SK-N-SH (cell line): ENCODE results near the gene TAF1L. TPM values are rescaled to one million over a fixed set of nuclear protein-coding genes. Genes with fewer than 3 reads are reported as not detected.

ENCODE experiments used
- CTCF ChIA-PET: fragments of 300-600, 350-600 bp; formaldehyde crosslinking; extraction: SDS; loops from one replicate; lab custom pipeline; 2021; lab: Yijun Ruan, JAX
- POLR2A ChIA-PET: fragments of 350-600 bp; sonication (Branson Sonifier 250); formaldehyde crosslinking; extraction: SDS; loops from one replicate; lab custom pipeline; 2020; ENCODE audit warnings: antibody characterized with exemption, inconsistent platforms; lab: Yijun Ruan, JAX
- DNase-seq: peaks from one replicate; pipeline ENCODE4 v3.0.0; 2012
- H2AFZ ChIP-seq: fragments of 200-600 bp; sonication (generic); 2 replicates; pipeline ENCODE4 v1.8.1; 2016; ENCODE audit warnings: antibody characterized with exemption, mild to moderate bottlenecking, low read depth
- H3F3A ChIP-seq: fragments of 200-600 bp; sonication (generic); replicated peaks from 2 replicates; pipeline ENCODE3; 2016; ENCODE audit warnings: antibody characterized with exemption, mild to moderate bottlenecking; ENCODE audit not compliant: insufficient read depth
- H3K27ac ChIP-seq, 2 experiments: fragments of 200-500 bp in 1 of 2; fragments of 200-600 bp in 1 of 2; sonication (Bioruptor generic) in 1 of 2; sonication (generic), shearing (Covaris generic) in 1 of 2; 2 replicates each; pipeline versions ENCODE4 v1.5.1 to v1.6.1; 2014 to 2016; ENCODE audit warnings: low read depth in 2 of 2, inconsistent platforms in 1 of 2, low read length in 1 of 2, mild to moderate bottlenecking in 1 of 2, mixed read lengths in 1 of 2
- H3K27me3 ChIP-seq: fragments of 200-600 bp; sonication (generic), shearing (Covaris generic); 2 replicates; pipeline ENCODE4 v1.6.1; 2016; ENCODE audit warnings: mixed run types; ENCODE audit not compliant: insufficient read depth
- H3K36me3 ChIP-seq, 2 experiments: fragments of 200-500 bp in 1 of 2; fragments of 200-600 bp in 1 of 2; sonication (Bioruptor generic) in 1 of 2; sonication (generic) in 1 of 2; replicated peaks in 1 of 2; 2 replicates each; pipeline versions ENCODE3 to v1.5.1; 2014 to 2016; ENCODE audit warnings: low read length in 1 of 2, mild to moderate bottlenecking in 1 of 2; ENCODE audit not compliant: insufficient read depth in 2 of 2, control insufficient read depth in 1 of 2
- H3K4me1 ChIP-seq, 2 experiments: fragments of 200-500 bp in 1 of 2; fragments of 200-600 bp in 1 of 2; sonication (Bioruptor generic) in 1 of 2; sonication (generic), shearing (Covaris generic) in 1 of 2; 2 replicates each; pipeline versions ENCODE4 v1.5.1 to v1.6.1; 2014 to 2016; ENCODE audit warnings: low read depth in 1 of 2, low read length in 1 of 2, mixed run types in 1 of 2; ENCODE audit not compliant: insufficient read depth in 2 of 2, control insufficient read depth in 1 of 2
- H3K4me2 ChIP-seq: fragments of 200-600 bp; sonication (generic), shearing (Covaris generic); 2 replicates; pipeline ENCODE4 v1.6.1; 2017; ENCODE audit warnings: mixed run types
- H3K4me3 ChIP-seq, 2 experiments: fragments of 200-500 bp in 1 of 2; fragments of 200-600 bp in 1 of 2; sonication (Bioruptor generic) in 1 of 2; sonication (generic), shearing (Covaris generic) in 1 of 2; 2 replicates each; pipeline versions ENCODE4 v1.5.1 to v1.8.1; 2014 to 2016; ENCODE audit warnings: low read depth in 2 of 2, inconsistent platforms in 1 of 2, low read length in 1 of 2, mild to moderate bottlenecking in 1 of 2, mixed read lengths in 1 of 2, moderate library complexity in 1 of 2
- H3K79me2 ChIP-seq: fragments of 200-600 bp; sonication (generic); 2 replicates; pipeline ENCODE4 v1.8.1; 2017; ENCODE audit warnings: mild to moderate bottlenecking; ENCODE audit not compliant: insufficient read depth
- H3K9ac ChIP-seq: fragments of 200-600 bp; sonication (generic); 2 replicates; pipeline ENCODE4 v1.6.1; 2017; ENCODE audit warnings: mixed run types
- H3K9me2 ChIP-seq: fragments of 200-600 bp; sonication (generic); 2 replicates; pipeline ENCODE4 v1.6.1; 2017; ENCODE audit warnings: mixed run types
- H3K9me3 ChIP-seq: fragments of 200-600 bp; sonication (generic); 2 replicates; pipeline ENCODE4 v1.6.1; 2017; ENCODE audit warnings: mixed run types, mild to moderate bottlenecking, moderate library complexity
- H4K20me1 ChIP-seq: fragments of 200-600 bp; sonication (generic); 2 replicates; pipeline ENCODE4 v1.6.1; 2017; ENCODE audit warnings: mild to moderate bottlenecking, mixed run types; ENCODE audit not compliant: insufficient read depth
- CHD2 ChIP-seq: fragments of 150-350 bp; IDR thresholded peaks from 2 replicates; pipeline ENCODE4 v1.6.1; 2018; ENCODE audit warnings: low read length; ENCODE audit not compliant: partially characterized antibody
- ELF1 ChIP-seq: IDR thresholded peaks from 2 replicates; pipeline ENCODE4 v1.4.0; 2012
- EP300 ChIP-seq, 2 experiments: IDR thresholded peaks; 2 replicates each; pipeline versions ENCODE4 v1.4.0 to v1.6.1; 2012; ENCODE audit warnings: borderline replicate concordance in 1 of 2, low read depth in 1 of 2, low read length in 1 of 2
- EZH2phosphoT487 ChIP-seq: fragments of 200-600 bp; sonication (generic); IDR thresholded peaks from 2 replicates; pipeline ENCODE4 v1.6.1; 2017; ENCODE audit warnings: low read depth, mixed run types, mild to moderate bottlenecking, antibody characterized with exemption, moderate library complexity, borderline replicate concordance
- FOXJ3 ChIP-seq: sonication (generic); formaldehyde crosslinking; IDR thresholded peaks from 2 replicates; pipeline ENCODE4 v1.5.1; 2020; ENCODE audit warnings: mild to moderate bottlenecking, missing genetic modification reagents
- FOXM1 ChIP-seq: IDR thresholded peaks from 2 replicates; pipeline ENCODE4 v1.4.0; 2012; ENCODE audit warnings: low read depth, mild to moderate bottlenecking
- GABPA ChIP-seq: IDR thresholded peaks from 2 replicates; pipeline ENCODE4 v1.4.0; 2012; ENCODE audit warnings: low read depth, mild to moderate bottlenecking
- GATA2 ChIP-seq: sonication (generic); formaldehyde crosslinking; IDR thresholded peaks from 2 replicates; pipeline ENCODE4 v1.5.0; 2020; ENCODE audit warnings: mild to moderate bottlenecking, missing genetic modification reagents
- JUND ChIP-seq: IDR thresholded peaks from 2 replicates; pipeline ENCODE4 v1.4.0; 2012
- MEF2A ChIP-seq: IDR thresholded peaks from 2 replicates; pipeline ENCODE4 v1.4.0; 2012; ENCODE audit warnings: low read depth, borderline replicate concordance
- MXI1 ChIP-seq: IDR thresholded peaks from 2 replicates; pipeline ENCODE4 v1.6.1; 2012; ENCODE audit warnings: mild to moderate bottlenecking, low read depth, low read length, improper control_type of control experiment
- NFIC ChIP-seq: IDR thresholded peaks from 2 replicates; pipeline ENCODE4 v1.4.0; 2012; ENCODE audit warnings: borderline replicate concordance
- NRF1 ChIP-seq: IDR thresholded peaks from 2 replicates; pipeline ENCODE4 v1.6.1; 2012; ENCODE audit warnings: low read depth, mild to moderate bottlenecking, low read length
- PBX3 ChIP-seq: IDR thresholded peaks from 2 replicates; pipeline ENCODE4; 2012
- POLR2AphosphoS5 ChIP-seq: IDR thresholded peaks from 2 replicates; pipeline ENCODE4 v1.6.1; 2012; ENCODE audit warnings: low read depth, low read length
- TAF1 ChIP-seq: IDR thresholded peaks from 2 replicates; pipeline ENCODE4 v1.6.1; 2012; ENCODE audit warnings: low read depth, mild to moderate bottlenecking, low read length, moderate library complexity, borderline replicate concordance
- TEAD4 ChIP-seq: IDR thresholded peaks from 2 replicates; pipeline ENCODE4 v1.4.0; 2012; ENCODE audit warnings: mild to moderate bottlenecking, borderline replicate concordance; ENCODE audit not compliant: insufficient read depth
- USF1 ChIP-seq: IDR thresholded peaks from 2 replicates; pipeline ENCODE4 v1.4.0; 2012; ENCODE audit warnings: low read depth, borderline replicate concordance
- USF2 ChIP-seq: fragments of 150-350 bp; IDR thresholded peaks from 2 replicates; pipeline ENCODE4 v1.6.1; 2017; ENCODE audit warnings: antibody characterized with exemption, low read length, low read depth, borderline replicate concordance
- WGBS: methylation state at CpG from one replicate; pipeline ENCODE4 v1.1.6; 2017; ENCODE audit warnings: low lambda C conversion rate; 5-methylcytosine and 5-hydroxymethylcytosine counted together
- polyA plus RNA-seq, 3 experiments: library from polyadenylated mRNA; depleted of rRNA; stranded (reverse); fragments of >200 nt; gene quantifications; 2 replicates each; pipeline ENCODE4 v1.2.3, GENCODE V29; 2012

Gene TAF1L
- polyA plus RNA-seq, 1 of the 3 experiments (the other 2 are of a cell fraction), result not detected

- Histone ChIP-seq H2AFZ (no peak overlapping the region), H3F3A (no peaks in the 10 kb centered on the region), H3K36me3 (no peaks in the 10 kb centered on the region), H3K27me3 (no peaks in the 10 kb centered on the region; the same call in 1 of the 2 replicates), H4K20me1 (no peaks in the 10 kb centered on the region), H3K4me1 (no peaks in the 10 kb centered on the region), H3K4me2 (no peak overlapping the region), H3K27ac (no peak overlapping the region), H3K9me2 (no peaks in the 10 kb centered on the region), H3K9me3 (no peaks in the 10 kb centered on the region), H3K4me3 (no peak overlapping the region), H3K9ac (no peak overlapping the region), H3K79me2 (no peaks in the 10 kb centered on the region)
- 18% methylated on average over 1 of the region's 1 CpG for WGBS
- CTCF ChIA-PET, result no interaction called here
- DNase-seq, result no peak
- POLR2A ChIA-PET, result no interaction called here
- no peak for TF ChIP-seq POLR2AphosphoS5
Observed at GRCh38 chr9:32622948-32623347, 12.5 kb downstream of the TAF1L start.

- POLR2A ChIA-PET, result no interaction called here
- DNase-seq, result no peak
- H3K4me1 ChIP-seq, result no peaks in the 10 kb centered on the region
- H3K27ac ChIP-seq, result no peak overlapping the region
- H3K79me2 ChIP-seq, result no peaks in the 10 kb centered on the region
- no peaks in the 10 kb centered on the region for H3K9me3 ChIP-seq
- H4K20me1 ChIP-seq, result no peaks in the 10 kb centered on the region
- H2AFZ ChIP-seq, result no peak overlapping the region
- H3K4me2 ChIP-seq, result no peak overlapping the region
- H3K4me3 ChIP-seq, result no peak overlapping the region
- 33% methylated on average over 5 of the region's 5 CpGs for WGBS
- CTCF ChIA-PET, result interaction anchor here (1.5 kb wide), 1 partner anchor 240 kb away, joined by 5 read pairs; no protein-coding TSS in a partner anchor
- no peaks in the 10 kb centered on the region for H3K9me2 ChIP-seq
- no peak for TF ChIP-seq MXI1
- no peak for TF ChIP-seq TEAD4
- TF ChIP-seq FOXJ3 (CRISPR knock-in tag), result no peak
- no peak for TF ChIP-seq TAF1
- TF ChIP-seq EZH2phosphoT487, result no peak
- TF ChIP-seq GABPA, result no peak
- no peak for TF ChIP-seq JUND
- no peak for TF ChIP-seq NFIC
- TF ChIP-seq POLR2AphosphoS5, result no peak
- TF ChIP-seq PBX3, result no peak
- TF ChIP-seq USF2, result no peak
- TF ChIP-seq GATA2 (CRISPR knock-in tag), result no peak
- TF ChIP-seq EP300 (IDR thresholded peaks at IDR 0.05; ENCODE audit: borderline replicate concordance in 1 of 2, low read depth in 1 of 2, low read length in 1 of 2), result no peak
- no peak for TF ChIP-seq FOXM1
- no peak for TF ChIP-seq CHD2
- no peak for TF ChIP-seq USF1
- TF ChIP-seq MEF2A, result no peak
- TF ChIP-seq ELF1, result no peak
- TF ChIP-seq NRF1, result no peak
- no peaks in the 10 kb centered on the region for H3F3A ChIP-seq
- H3K27me3 ChIP-seq, result no peaks in the 10 kb centered on the region; the same call in 1 of the 2 replicates
- no peaks in the 10 kb centered on the region for H3K36me3 ChIP-seq
- H3K9ac ChIP-seq, result no peak overlapping the region
Observed at GRCh38 chr9:32618261-32618660, 17.2 kb downstream of the TAF1L start.
